Measurements from ENCODE around the gene FBXW10B. TPM values are rescaled to one million over a fixed set of nuclear protein-coding genes. Genes with fewer than 3 reads are reported as not detected.
A peak's percentile ranks its signal among the peaks of the same experiment; 100 is the strongest.
"Not testable (repeated sequence)": the region's sequence is repeated elsewhere in the genome, so short reads cannot be mapped to it uniquely, and the experiment has no call there.

FBXW10B gene, protein sequence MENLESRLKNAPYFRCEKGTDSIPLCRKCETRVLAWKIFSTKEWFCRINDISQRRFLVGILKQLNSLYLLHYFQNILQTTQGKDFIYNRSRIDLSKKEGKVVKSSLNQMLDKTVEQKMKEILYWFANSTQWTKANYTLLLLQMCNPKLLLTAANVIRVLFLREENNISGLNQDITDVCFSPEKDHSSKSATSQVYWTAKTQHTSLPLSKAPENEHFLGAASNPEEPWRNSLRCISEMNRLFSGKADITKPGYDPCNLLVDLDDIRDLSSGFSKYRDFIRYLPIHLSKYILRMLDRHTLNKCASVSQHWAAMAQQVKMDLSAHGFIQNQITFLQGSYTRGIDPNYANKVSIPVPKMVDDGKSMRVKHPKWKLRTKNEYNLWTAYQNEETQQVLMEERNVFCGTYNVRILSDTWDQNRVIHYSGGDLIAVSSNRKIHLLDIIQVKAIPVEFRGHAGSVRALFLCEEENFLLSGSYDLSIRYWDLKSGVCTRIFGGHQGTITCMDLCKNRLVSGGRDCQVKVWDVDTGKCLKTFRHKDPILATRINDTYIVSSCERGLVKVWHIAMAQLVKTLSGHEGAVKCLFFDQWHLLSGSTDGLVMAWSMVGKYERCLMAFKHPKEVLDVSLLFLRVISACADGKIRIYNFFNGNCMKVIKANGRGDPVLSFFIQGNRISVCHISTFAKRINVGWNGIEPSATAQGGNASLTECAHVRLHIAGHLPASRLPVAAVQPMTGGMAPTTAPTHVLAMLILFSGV
- total RNA-seq, result 0.48 TPM
- long read RNA-seq, partial matches to known transcripts, result 0 of 1 reads
- long read RNA-seq, other reads (novel, unspliced or antisense), result 1 of 1 reads

GRCh38 chr17:15619331-15620058, at the start of gene FBXW10B:
TSS of gene FBXW10B (minus strand) at chr17:15619704. CDS start at chr17:15619512, 192 bp downstream.
- intact Hi-C loops (cut with DNase I); DNase-seq: not testable (repeated sequence)
- ATAC-seq (ENCODE audit: poor library complexity), result peak; percentile 84

DNA sequence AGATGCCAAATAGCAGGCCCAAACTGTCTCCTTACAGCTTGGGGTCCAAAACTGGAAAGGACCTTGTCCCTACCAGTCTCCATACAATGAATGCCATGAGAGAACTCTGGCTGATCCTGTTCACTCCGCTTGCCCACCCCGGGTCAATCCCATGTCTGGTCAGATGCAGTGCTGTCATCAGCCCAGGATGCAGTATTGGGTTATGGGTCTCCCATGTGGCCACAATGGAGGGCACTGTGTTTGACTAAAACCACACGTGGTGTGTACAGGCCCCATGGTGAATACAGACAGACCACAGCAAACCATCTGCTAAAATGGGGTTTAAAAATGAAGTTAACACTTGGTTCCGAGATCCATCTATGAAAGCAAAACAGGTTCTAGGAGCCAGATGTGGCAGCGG, 44.2 kb upstream of the FBXW10B start:
- intact Hi-C loops (cut with DNase I), result no loop called here
- DNase-seq (no peak), ATAC-seq (ENCODE audit: poor library complexity) (no peak)

DNA sequence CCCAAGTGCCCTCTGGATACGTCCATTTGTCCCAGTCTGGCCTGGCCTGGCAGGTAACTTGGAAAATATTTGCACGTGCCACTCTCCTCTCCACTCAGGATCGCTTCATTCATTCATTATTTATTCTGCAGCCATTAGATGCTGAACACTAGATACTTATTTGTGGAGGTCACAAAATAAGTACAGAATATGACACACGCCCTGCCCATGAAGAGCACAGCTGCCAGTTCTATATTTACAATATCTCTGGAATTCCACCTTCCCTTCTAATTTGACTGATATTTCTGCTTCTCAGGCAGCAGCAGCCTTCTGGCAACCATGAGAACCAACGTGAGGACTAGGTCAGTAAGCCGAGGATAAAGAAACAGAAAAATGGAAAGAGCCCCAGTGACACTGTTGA, 43.7 kb upstream of the FBXW10B start:
- ATAC-seq (ENCODE audit: poor library complexity) (no peak), DNase-seq (no peak)
- intact Hi-C loops (cut with DNase I), result no loop called here

DNA sequence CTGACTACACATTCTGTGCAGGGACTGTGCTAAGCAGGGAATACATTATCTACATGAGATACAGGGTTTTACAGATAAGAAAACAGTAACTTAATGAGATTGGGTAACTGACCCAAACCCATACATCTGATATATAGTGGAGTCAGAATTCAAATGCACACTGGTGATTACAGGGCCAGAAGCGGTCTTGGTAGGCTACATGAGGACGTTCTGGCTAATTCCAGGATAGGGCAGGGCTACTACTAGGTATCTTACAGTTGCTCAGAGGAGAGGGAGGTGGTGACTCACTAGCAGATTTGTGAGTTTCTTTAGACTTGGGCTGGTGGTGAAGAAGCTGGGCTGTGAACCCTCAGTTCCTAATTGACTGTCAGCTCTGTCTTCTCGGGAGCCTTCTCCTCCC, 43.2 kb upstream of the FBXW10B start:
- intact Hi-C loops (cut with DNase I), result no loop called here
- no peak for ATAC-seq (ENCODE audit: poor library complexity)
- DNase-seq, result no peak

DNA sequence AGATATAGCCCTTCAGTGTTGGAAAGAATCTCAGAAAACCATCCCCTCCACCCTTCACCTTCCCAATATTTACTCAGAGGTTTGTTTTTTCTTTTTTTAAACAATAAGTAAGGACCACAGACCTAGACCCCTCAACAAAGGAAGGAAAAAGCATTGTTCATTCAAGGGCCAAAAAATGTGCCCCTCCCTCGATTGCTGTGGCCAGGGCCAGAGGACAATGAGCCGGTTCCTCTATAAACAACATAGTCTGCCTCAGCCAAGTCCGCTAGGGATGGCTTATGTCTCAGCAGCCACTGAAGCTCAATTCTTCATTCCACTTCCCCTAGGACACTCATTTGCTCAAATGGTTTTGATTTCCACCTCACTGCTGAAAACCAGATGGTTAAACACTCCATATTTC, 40.6 kb upstream of the FBXW10B start:
- DNase-seq (no peak), ATAC-seq (ENCODE audit: poor library complexity) (peak; percentile 47)
- intact Hi-C loops (cut with DNase I), result no loop called here

- intact Hi-C loops (cut with DNase I), result no loop called here
- DNase-seq, result no peak
- ATAC-seq (ENCODE audit: poor library complexity), result peak; percentile 60
These were observed 40.2 kb upstream of the FBXW10B start for GRCh38 chr17:15659663-15660062.

GRCh38 chr17:15659236-15659635, 39.7 kb upstream of the FBXW10B start:
- DNase-seq (no peak), ATAC-seq (ENCODE audit: poor library complexity) (no peak)
- intact Hi-C loops (cut with DNase I), result no loop called here

GRCh38 chr17:15658296-15658695, 38.8 kb upstream of the FBXW10B start:
- intact Hi-C loops (cut with DNase I), result no loop called here
- DNase-seq, result no peak
- no peak for ATAC-seq (ENCODE audit: poor library complexity)

- no peak for DNase-seq
- ATAC-seq (ENCODE audit: poor library complexity), result no peak
- intact Hi-C loops (cut with DNase I), result no loop called here
These were observed 38.4 kb upstream of the FBXW10B start for GRCh38 chr17:15657868-15658267.

GRCh38 chr17:15654886-15655561, 35.5 kb upstream of the FBXW10B start:
- no peak for ATAC-seq (ENCODE audit: poor library complexity)
- no peak for DNase-seq
- intact Hi-C loops (cut with DNase I), result no loop called here

DNA sequence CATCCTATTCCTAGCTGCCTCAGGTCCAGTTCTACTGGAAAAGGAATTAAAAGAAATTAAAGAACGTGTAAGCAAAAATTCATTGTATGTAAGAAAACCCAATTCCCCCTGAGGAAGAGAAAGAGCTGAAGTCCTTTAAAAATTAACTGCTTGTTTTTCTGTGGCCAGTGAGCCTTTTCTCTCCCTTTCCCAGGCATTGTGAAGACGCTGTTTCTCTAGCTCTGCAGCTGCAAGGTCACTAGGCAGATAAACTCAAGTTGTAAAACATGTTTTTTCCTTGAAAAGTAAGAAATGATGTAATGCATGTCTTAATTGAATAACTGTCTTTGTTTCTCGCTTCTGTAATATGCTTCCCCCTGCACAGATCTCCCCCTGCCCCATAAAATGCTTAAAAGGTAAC, 34.9 kb upstream of the FBXW10B start:
- intact Hi-C loops (cut with DNase I); ATAC-seq (ENCODE audit: poor library complexity): not testable (repeated sequence)

DNA sequence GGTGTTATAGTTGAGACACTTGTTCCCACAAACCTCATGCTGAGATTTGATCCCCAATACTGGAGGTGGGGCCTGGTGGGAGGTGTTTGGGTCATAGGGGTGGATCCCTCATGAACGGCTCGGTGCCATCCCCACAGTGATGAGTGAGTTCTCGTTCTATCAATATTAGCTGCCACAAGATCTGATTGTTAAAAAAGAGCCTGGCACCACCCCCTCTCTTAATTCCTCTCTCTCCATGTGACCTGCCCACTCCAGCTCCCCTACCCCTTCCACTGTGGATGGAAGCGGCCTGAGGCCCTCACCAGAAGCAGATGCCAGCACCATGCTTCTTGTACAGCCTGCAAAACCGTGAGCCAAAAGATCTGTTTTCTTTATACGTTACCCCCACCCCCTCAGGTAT, 33.5 kb upstream of the FBXW10B start:
- no peak for ATAC-seq (ENCODE audit: poor library complexity)
- intact Hi-C loops (cut with DNase I), result no loop called here
- no peak for DNase-seq

More for the DNA sequence above, 34.9 kb upstream of the FBXW10B start:
- DNase-seq, result not testable (repeated sequence)

- peak; percentile 99 for DNase-seq
- intact Hi-C loops (cut with DNase I), result no loop called here
- peak; percentile 95 for ATAC-seq (ENCODE audit: poor library complexity)
These were observed 32.1 kb upstream of the FBXW10B start for GRCh38 chr17:15651583-15652110.

DNA sequence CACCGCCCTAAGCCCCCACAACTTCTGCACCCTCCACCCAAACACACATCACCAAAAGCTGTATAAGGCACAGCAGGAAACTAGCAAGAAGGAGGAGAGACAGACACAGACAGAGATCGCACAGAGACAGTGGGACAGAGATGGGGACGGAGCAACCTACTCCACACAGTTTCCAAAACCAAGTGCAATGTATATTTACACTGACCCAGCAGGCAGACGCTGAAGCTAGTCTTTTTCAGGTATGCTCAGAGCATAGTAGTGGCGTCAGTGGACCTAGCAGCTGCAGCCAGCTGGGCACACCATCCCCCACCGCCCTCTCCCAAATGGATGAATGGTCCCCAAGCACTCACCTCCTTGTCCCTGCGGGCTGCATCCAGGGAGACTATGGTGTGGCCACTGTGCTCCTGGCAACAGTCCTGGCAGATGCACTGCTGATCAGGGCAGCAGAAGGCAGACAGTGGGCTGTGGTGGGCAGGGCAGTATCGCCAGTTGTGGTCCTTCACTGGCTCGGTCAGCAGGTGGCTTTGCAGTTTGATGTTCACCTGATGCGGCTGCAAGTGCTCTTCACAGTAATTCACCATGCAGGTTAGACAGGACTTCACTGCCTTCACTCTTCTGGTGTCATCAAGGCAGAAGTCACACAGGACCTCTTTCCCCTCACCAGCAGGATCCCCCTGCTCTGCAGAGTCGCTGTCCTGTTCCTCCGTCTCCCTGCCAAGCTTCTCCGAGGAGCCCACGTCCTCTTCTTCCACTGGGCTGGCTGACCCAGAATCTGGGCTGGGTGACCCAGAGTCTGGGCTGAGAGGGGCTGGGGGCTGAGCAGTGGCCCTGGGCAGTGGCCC, 31.5 kb upstream of the FBXW10B start:
- DNase-seq, result no peak
- no peak for ATAC-seq (ENCODE audit: poor library complexity)
- intact Hi-C loops (cut with DNase I), result no loop called here

- intact Hi-C loops (cut with DNase I), result no loop called here
- no peak for DNase-seq
- no peak for ATAC-seq (ENCODE audit: poor library complexity)
These were observed 30.4 kb upstream of the FBXW10B start for GRCh38 chr17:15649861-15650421.

DNA sequence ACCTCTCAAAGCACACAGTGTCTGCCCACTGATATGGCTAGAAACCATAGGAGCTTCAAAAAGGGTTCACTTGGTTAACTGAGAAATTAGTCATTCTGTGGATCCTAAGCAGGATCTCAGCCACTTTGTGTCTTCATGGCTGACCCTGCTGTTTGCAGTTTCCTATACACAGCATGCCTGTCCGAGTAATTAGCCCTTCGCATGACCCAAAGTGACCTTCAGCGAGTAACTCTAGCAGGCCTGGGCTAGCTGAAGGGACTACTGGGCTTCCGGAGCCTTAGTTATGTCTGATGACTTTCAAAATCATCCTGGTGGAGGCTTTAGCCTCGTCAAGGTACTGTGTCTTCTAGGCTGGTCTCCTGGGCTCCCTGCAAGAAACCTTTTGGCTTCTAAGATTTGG, 28.9 kb upstream of the FBXW10B start:
- DNase-seq (no peak), ATAC-seq (ENCODE audit: poor library complexity) (no peak)
- intact Hi-C loops (cut with DNase I), result no loop called here

GRCh38 chr17:15645942-15646312, 26.4 kb upstream of the FBXW10B start:
- DNase-seq; intact Hi-C loops (cut with DNase I): not testable (repeated sequence)
- ATAC-seq (ENCODE audit: poor library complexity), result peak; percentile 34

Measured in Right ventricle myocardium superior (tissue), 1 donor.